Esophagus muscularis mucosa (tissue), 3 donors: ENCODE measurements around the gene TMEM59L.

Source experiments
- EP300 ChIP-seq: sonication (generic); formaldehyde crosslinking; IDR thresholded peaks from one replicate; pipeline ENCODE4 v1.6.1; 2017; ENCODE audit warnings: antibody characterized with exemption
- POLR2A ChIP-seq: fragments of 450-650 bp; IDR thresholded peaks from one replicate; pipeline ENCODE4 v1.6.1; 2017; ENCODE audit warnings: antibody characterized with exemption, moderate library complexity, mild to moderate bottlenecking, low read depth
- POLR2AphosphoS5 ChIP-seq, 2 donors: sonication (generic); formaldehyde crosslinking; IDR thresholded peaks; one replicate each; pipeline ENCODE4 v1.6.1; 2017; ENCODE audit warnings: antibody characterized with exemption in 2 of 2

- TF ChIP-seq EP300, result no peak
- TF ChIP-seq POLR2AphosphoS5 (IDR thresholded peaks at IDR 0.05), result no peak
- TF ChIP-seq POLR2A, result no peak
These were observed 3.4 kb downstream of the TMEM59L start for GRCh38 chr19:18616023-18616422.
